Measurements from ENCODE around the gene GPR143. TPM values are rescaled to one million over a fixed set of nuclear protein-coding genes. Genes with fewer than 3 reads are reported as not detected.

The GPR143 gene
- total and polyA plus RNA-seq, 4 donors: 0.33 to 1.4 (median 0.48) TPM

DNA sequence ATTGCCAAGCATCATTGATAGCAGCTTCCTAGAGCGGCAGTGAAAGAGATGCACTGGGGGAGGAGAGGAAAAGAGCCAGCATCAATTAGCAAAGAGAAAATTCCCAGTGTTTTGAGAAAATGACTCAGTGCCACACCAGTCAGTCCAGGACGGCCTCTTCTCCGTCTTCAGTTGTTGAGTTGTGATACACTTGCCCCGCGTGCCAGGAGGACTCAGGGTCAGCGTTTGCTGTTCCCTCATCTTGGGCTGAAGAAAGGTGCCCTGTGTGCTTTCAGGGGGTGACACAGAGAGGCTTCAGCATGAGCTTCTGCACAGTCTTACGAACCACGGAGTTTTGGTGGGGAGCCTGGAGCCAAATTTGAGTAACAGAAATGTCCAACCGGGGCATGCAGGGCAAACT lies 82.3 kb downstream of the GPR143 start (continued):
- TF ChIP-seq REST (IDR thresholded peaks at IDR 0.05): no peak
- no peak for TF ChIP-seq HNF4G (IDR thresholded peaks at IDR 0.05)

GRCh38 chrX:9682861-9683260 lies 82.8 kb downstream of the GPR143 start:
- peaks cover 0 to 20% (median 9%) of the 10 kb centered on the region in 4 donors for H3K36me3 ChIP-seq (ENCODE audit: control insufficient read depth in 4 of 4, insufficient read depth in 3 of 4, low read depth in 1 of 4, low read length in 3 of 4)
- 92% methylated on average over 6 of the region's 6 CpGs for WGBS
- DNase-seq (ENCODE audit: low spot score): no peak
- no peak for TF ChIP-seq CTCF (IDR thresholded peaks at IDR 0.05; ENCODE audit: low read depth, low read length, missing input control)
- no peak overlapping the region for H3K27ac ChIP-seq (ENCODE audit: low read depth in 1 of 2, low read length in 2 of 2)
- no peak overlapping the region for H3K9ac ChIP-seq (ENCODE audit: low read depth in 1 of 2, low read length in 2 of 2)
- H3K9me3 ChIP-seq (ENCODE audit: control insufficient read depth in 4 of 4, low read length in 3 of 4): no peaks in the 10 kb centered on the region
- H3K4me3 ChIP-seq (ENCODE audit: low read depth in 1 of 3, low read length in 3 of 3): no peak overlapping the region
- no peaks in the 10 kb centered on the region for H3K4me1 ChIP-seq (ENCODE audit: control insufficient read depth in 4 of 4, insufficient read depth in 4 of 4, low read length in 3 of 4)
- no peaks in the 10 kb centered on the region for H3K27me3 ChIP-seq (ENCODE audit: control insufficient read depth in 4 of 4, insufficient read depth in 4 of 4, low read length in 3 of 4)

- Histone ChIP-seq H3K27ac (ENCODE audit: low read depth in 1 of 2, low read length in 2 of 2) (no peak overlapping the region), H3K4me3 (ENCODE audit: low read depth in 1 of 3, low read length in 3 of 3) (no peak overlapping the region), H3K9ac (ENCODE audit: low read depth in 1 of 2, low read length in 2 of 2) (no peak overlapping the region), H3K36me3 (ENCODE audit: control insufficient read depth in 4 of 4, insufficient read depth in 3 of 4, low read depth in 1 of 4, low read length in 3 of 4) (peaks cover 0 to 20% (median 9%) of the 10 kb centered on the region in 4 donors), H3K9me3 (ENCODE audit: control insufficient read depth in 4 of 4, low read length in 3 of 4) (no peaks in the 10 kb centered on the region), H3K4me1 (ENCODE audit: control insufficient read depth in 4 of 4, insufficient read depth in 4 of 4, low read length in 3 of 4) (no peaks in the 10 kb centered on the region), H3K27me3 (ENCODE audit: control insufficient read depth in 4 of 4, insufficient read depth in 4 of 4, low read length in 3 of 4) (no peaks in the 10 kb centered on the region)
- TF ChIP-seq RAD21 (IDR thresholded peaks at IDR 0.05) (peak; percentile 49 to 67), FOXA2 (IDR thresholded peaks at IDR 0.05) (no peak), EGR1 (IDR thresholded peaks at IDR 0.05; ENCODE audit: low read depth in 2 of 2) (no peak), FOXA1 (IDR thresholded peaks at IDR 0.05) (no peak), GABPA (IDR thresholded peaks at IDR 0.05 in 1 of 2, conservative IDR thresholded peaks at IDR 0.05 in 1 of 2) (no peak), YY1 (IDR thresholded peaks at IDR 0.05) (no peak), HNF4A (conservative IDR thresholded peaks at IDR 0.05) (no peak)
- WGBS: 75% methylated on average over 10 of the region's 10 CpGs
- DNase-seq (ENCODE audit: low spot score): no peak
These were observed 83.2 kb downstream of the GPR143 start for GRCh38 chrX:9682456-9682855.

GRCh38 chrX:9681422-9681821 lies 84.2 kb downstream of the GPR143 start:
- DNase-seq (ENCODE audit: low spot score): no peak
- no peak for TF ChIP-seq FOXA1 (IDR thresholded peaks at IDR 0.05)
- no peak for TF ChIP-seq YY1 (IDR thresholded peaks at IDR 0.05)
- TF ChIP-seq FOXA2 (IDR thresholded peaks at IDR 0.05): no peak
- TF ChIP-seq, protein P1, sequence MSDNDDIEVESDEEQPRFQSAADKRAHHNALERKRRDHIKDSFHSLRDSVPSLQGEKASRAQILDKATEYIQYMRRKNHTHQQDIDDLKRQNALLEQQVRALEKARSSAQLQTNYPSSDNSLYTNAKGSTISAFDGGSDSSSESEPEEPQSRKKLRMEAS (IDR thresholded peaks at IDR 0.05): no peak
- TF ChIP-seq HNF4A (conservative IDR thresholded peaks at IDR 0.05): no peak
- TF ChIP-seq GABPA (IDR thresholded peaks at IDR 0.05 in 1 of 2, conservative IDR thresholded peaks at IDR 0.05 in 1 of 2): no peak
- TF ChIP-seq RAD21 (IDR thresholded peaks at IDR 0.05): no peak
- TF ChIP-seq JUND (IDR thresholded peaks at IDR 0.05): no peak
- TF ChIP-seq, protein P2, sequence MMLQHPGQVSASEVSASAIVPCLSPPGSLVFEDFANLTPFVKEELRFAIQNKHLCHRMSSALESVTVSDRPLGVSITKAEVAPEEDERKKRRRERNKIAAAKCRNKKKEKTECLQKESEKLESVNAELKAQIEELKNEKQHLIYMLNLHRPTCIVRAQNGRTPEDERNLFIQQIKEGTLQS (IDR thresholded peaks at IDR 0.05): no peak
- no peak for TF ChIP-seq EGR1 (IDR thresholded peaks at IDR 0.05; ENCODE audit: low read depth in 2 of 2)
- TF ChIP-seq, protein P3, sequence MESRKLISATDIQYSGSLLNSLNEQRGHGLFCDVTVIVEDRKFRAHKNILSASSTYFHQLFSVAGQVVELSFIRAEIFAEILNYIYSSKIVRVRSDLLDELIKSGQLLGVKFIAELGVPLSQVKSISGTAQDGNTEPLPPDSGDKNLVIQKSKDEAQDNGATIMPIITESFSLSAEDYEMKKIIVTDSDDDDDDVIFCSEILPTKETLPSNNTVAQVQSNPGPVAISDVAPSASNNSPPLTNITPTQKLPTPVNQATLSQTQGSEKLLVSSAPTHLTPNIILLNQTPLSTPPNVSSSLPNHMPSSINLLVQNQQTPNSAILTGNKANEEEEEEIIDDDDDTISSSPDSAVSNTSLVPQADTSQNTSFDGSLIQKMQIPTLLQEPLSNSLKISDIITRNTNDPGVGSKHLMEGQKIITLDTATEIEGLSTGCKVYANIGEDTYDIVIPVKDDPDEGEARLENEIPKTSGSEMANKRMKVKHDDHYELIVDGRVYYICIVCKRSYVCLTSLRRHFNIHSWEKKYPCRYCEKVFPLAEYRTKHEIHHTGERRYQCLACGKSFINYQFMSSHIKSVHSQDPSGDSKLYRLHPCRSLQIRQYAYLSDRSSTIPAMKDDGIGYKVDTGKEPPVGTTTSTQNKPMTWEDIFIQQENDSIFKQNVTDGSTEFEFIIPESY (IDR thresholded peaks at IDR 0.05): no peak
- no peak for TF ChIP-seq NR2F2 (IDR thresholded peaks at IDR 0.05)
- TF ChIP-seq SP1 (IDR thresholded peaks at IDR 0.05): no peak
- WGBS: 97% methylated on average over 4 of the region's 4 CpGs

More at GRCh38 chrX:9681422-9681821, 84.2 kb downstream of the GPR143 start:
- Histone ChIP-seq H3K4me3 (ENCODE audit: low read depth in 1 of 3, low read length in 3 of 3) (no peak overlapping the region), H3K27ac (ENCODE audit: low read depth in 1 of 2, low read length in 2 of 2) (no peak overlapping the region), H3K9me3 (ENCODE audit: control insufficient read depth in 4 of 4, low read length in 3 of 4) (no peaks in the 10 kb centered on the region), H3K9ac (ENCODE audit: low read depth in 1 of 2, low read length in 2 of 2) (no peak overlapping the region), H3K4me1 (ENCODE audit: control insufficient read depth in 4 of 4, insufficient read depth in 4 of 4, low read length in 3 of 4) (peaks cover 0 to 2% (median 0%) of the 10 kb centered on the region in 4 donors), H3K36me3 (ENCODE audit: control insufficient read depth in 4 of 4, insufficient read depth in 3 of 4, low read depth in 1 of 4, low read length in 3 of 4) (peaks cover 0 to 20% (median 9%) of the 10 kb centered on the region in 4 donors), H3K27me3 (ENCODE audit: control insufficient read depth in 4 of 4, insufficient read depth in 4 of 4, low read length in 3 of 4) (no peaks in the 10 kb centered on the region)
